Keratinocyte (primary cell): ENCODE measurements around the gene CMTR1. TPM values are rescaled to one million over a fixed set of nuclear protein-coding genes. Genes with fewer than 3 reads are reported as not detected.

ENCODE experiments used
- DNase-seq: peaks from one replicate; pipeline ENCODE4 v3.0.0-alpha.2; 2011; ENCODE audit warnings: low read depth, missing footprints, low spot score
- FAIRE-seq: peaks from 2 replicates; lab custom pipeline; 2011; peaks lifted over from hg19 to GRCh38; lab: Jason Lieb, UNC
- H2AFZ ChIP-seq: 2 replicates; pipeline ENCODE4 v1.6.0; 2012; ENCODE audit warnings: low read length, control low read depth, inconsistent platforms; ENCODE audit not compliant: control insufficient read depth
- H3K27ac ChIP-seq: 2 replicates; pipeline ENCODE4 v1.5.1; 2011; ENCODE audit warnings: low read length; ENCODE audit not compliant: control insufficient read depth, insufficient read depth
- H3K27me3 ChIP-seq: 3 replicates; pipeline ENCODE4 v1.6.0; 2011; ENCODE audit warnings: low read length; ENCODE audit not compliant: control insufficient read depth, insufficient read depth; ENCODE audit errors: extremely low read depth
- H3K36me3 ChIP-seq, 2 experiments: 2 replicates in 1 of 2; 3 replicates in 1 of 2; pipeline ENCODE4 v1.5.1; 2011; ENCODE audit warnings: low read length in 2 of 2, mild to moderate bottlenecking in 1 of 2; ENCODE audit not compliant: control insufficient read depth in 2 of 2, insufficient read depth in 2 of 2; ENCODE audit errors: extremely low read depth in 1 of 2
- H3K4me1 ChIP-seq: 3 replicates; pipeline ENCODE4 v1.5.1; 2011; ENCODE audit warnings: low read length; ENCODE audit not compliant: control insufficient read depth, insufficient read depth; ENCODE audit errors: extremely low read depth
- H3K4me2 ChIP-seq: 3 replicates; pipeline ENCODE4 v1.6.0; 2011; ENCODE audit warnings: low read depth, low read length; ENCODE audit not compliant: control insufficient read depth, insufficient read depth; ENCODE audit errors: extremely low read depth
- H3K4me3 ChIP-seq, 3 experiments: fragments of 200-600 bp in 1 of 3; sonication (generic) in 1 of 3; 2 replicates in 2 of 3; 3 replicates in 1 of 3; pipeline ENCODE4 v1.5.1; 2011 to 2016; ENCODE audit warnings: low read length in 3 of 3, mild to moderate bottlenecking in 3 of 3, control low read depth in 2 of 3, inconsistent platforms in 1 of 3, low read depth in 1 of 3, mixed read lengths in 1 of 3, mixed run types in 1 of 3, moderate library complexity in 1 of 3; ENCODE audit not compliant: control insufficient read depth in 2 of 3, insufficient read depth in 2 of 3; ENCODE audit errors: extremely low read depth in 1 of 3
- H3K79me2 ChIP-seq: 2 replicates; pipeline ENCODE4 v1.6.0; 2012; ENCODE audit warnings: low read length; ENCODE audit not compliant: control insufficient read depth, insufficient read depth
- H3K9ac ChIP-seq: 3 replicates; pipeline ENCODE4 v1.6.0; 2011; ENCODE audit warnings: low read length; ENCODE audit not compliant: control insufficient read depth, insufficient read depth; ENCODE audit errors: extremely low read depth
- H3K9me1 ChIP-seq: 3 replicates; pipeline ENCODE4 v1.6.0; 2011; ENCODE audit warnings: low read length; ENCODE audit not compliant: control insufficient read depth, insufficient read depth; ENCODE audit errors: extremely low read depth
- H3K9me3 ChIP-seq: 2 replicates; pipeline ENCODE4 v1.5.1; 2012; ENCODE audit warnings: low read depth, low read length; ENCODE audit not compliant: control insufficient read depth
- H4K20me1 ChIP-seq: 3 replicates; pipeline ENCODE4 v1.6.0; 2011; ENCODE audit warnings: low read length; ENCODE audit not compliant: control insufficient read depth, insufficient read depth; ENCODE audit errors: extremely low read depth
- CTCF ChIP-seq, 3 experiments: IDR thresholded peaks in 1 of 3; conservative IDR thresholded peaks in 1 of 3; optimal IDR thresholded peaks in 1 of 3; 2 replicates in 2 of 3; 3 replicates in 1 of 3; pipeline versions ENCODE3 to v1.5.1; 2011; ENCODE audit warnings: low read length in 3 of 3, mild to moderate bottlenecking in 3 of 3, moderate library complexity in 2 of 3, control low read depth in 1 of 3, inconsistent platforms in 1 of 3; ENCODE audit not compliant: insufficient read depth in 2 of 3; ENCODE audit errors: extremely low read depth in 1 of 3
- EZH2 ChIP-seq: IDR thresholded peaks from one replicate; pipeline ENCODE4 v1.6.1; 2012; ENCODE audit warnings: inconsistent platforms, mild to moderate bottlenecking, low read length, moderate library complexity
- dilution Hi-C: fragments of 300-500 bp; cut with MboI; formaldehyde crosslinking; loops from one replicate; pipeline ENCODE4 v1.7.0; 2020; ENCODE audit warnings: low sequenced_read_pairs; ENCODE audit not compliant: extremely low pct_ligation_motif_present
- polyA plus RNA-seq, 5 experiments: library from polyadenylated mRNA; depleted of rRNA in 3 of 5; stranded (reverse) in 3 of 5; stranded (forward) in 1 of 5; unstranded in 1 of 5; fragments of >200 nt; gene quantifications; 1 replicate in 1 of 5; 2 replicates in 3 of 5; 3 replicates in 1 of 5; pipeline versions ENCODE4 v1.2.1 to v1.2.3, GENCODE V29; 2011 to 2012; ENCODE audit warnings: missing spikeins in 2 of 5, low read depth in 1 of 5, low replicate concordance in 1 of 5

The CMTR1 gene
- polyA plus RNA-seq, 1 donor (not counting 4 experiments of a cell fraction or from before 2014, with no cell fraction given): 24.6 TPM

DNA sequence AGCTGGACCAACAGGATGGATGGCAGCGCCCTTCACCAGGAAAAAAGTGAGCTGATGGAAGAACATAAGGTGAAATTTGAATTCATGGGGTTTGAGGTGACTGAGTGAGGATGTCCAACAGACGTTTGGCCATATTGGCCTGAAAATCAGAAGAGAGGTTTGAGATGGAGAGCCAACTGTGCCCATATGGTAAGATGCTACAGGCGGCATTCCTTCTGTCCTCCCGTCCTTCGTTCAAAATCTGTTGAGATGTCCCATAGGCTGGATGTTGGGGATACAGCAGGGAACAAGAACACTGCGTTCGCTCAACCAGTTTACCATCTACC lies 468 bp upstream of the CMTR1 start:
- H3K4me3 ChIP-seq: peak overlapping the region; percentile 83 to 93 (median 88)
- peak overlapping the region; percentile 72 for H3K27ac ChIP-seq
- no peak for DNase-seq
- no peaks in the 10 kb centered on the region for H3K9me1 ChIP-seq
- peak overlapping the region; percentile 86 for H3K9ac ChIP-seq
- dilution Hi-C loops: no loop called here
- peaks cover 13% of the 10 kb centered on the region for H3K4me1 ChIP-seq
- H3K79me2 ChIP-seq: peaks cover 25% of the 10 kb centered on the region
- peaks cover 8 to 10% of the 10 kb centered on the region in 2 experiments for H3K36me3 ChIP-seq
- TF ChIP-seq EZH2 (no peak), CTCF (optimal IDR thresholded peaks at IDR 0.05 in 1 of 3, IDR thresholded peaks at IDR 0.05 in 1 of 3, conservative IDR thresholded peaks at IDR 0.05 in 1 of 3; ENCODE audit: extremely low read depth in 1 of 3, insufficient read depth in 2 of 3, low read length in 3 of 3) (no peak)
- H2AFZ ChIP-seq: peak overlapping the region; percentile 99
- H4K20me1 ChIP-seq: no peaks in the 10 kb centered on the region
- no peaks in the 10 kb centered on the region for H3K27me3 ChIP-seq
- H3K9me3 ChIP-seq: no peaks in the 10 kb centered on the region
- no peak for FAIRE-seq
- H3K4me2 ChIP-seq: peak overlapping the region; percentile 89

- Histone ChIP-seq H3K27me3 (no peaks in the 10 kb centered on the region), H3K4me3 (peak overlapping the region; percentile 83 to 93 (median 88)), H3K79me2 (peaks cover 25% of the 10 kb centered on the region), H3K36me3 (peaks cover 8 to 10% of the 10 kb centered on the region in 2 experiments), H3K9ac (peak overlapping the region; percentile 86), H3K9me3 (no peaks in the 10 kb centered on the region), H3K4me1 (peaks cover 13% of the 10 kb centered on the region), H3K27ac (peak overlapping the region; percentile 72), H2AFZ (peak overlapping the region; percentile 74), H4K20me1 (no peaks in the 10 kb centered on the region), H3K9me1 (no peaks in the 10 kb centered on the region), H3K4me2 (peak overlapping the region; percentile 93)
- dilution Hi-C loops: no loop called here
- FAIRE-seq (no peak), DNase-seq (no peak)
- TF ChIP-seq CTCF (optimal IDR thresholded peaks at IDR 0.05 in 1 of 3, IDR thresholded peaks at IDR 0.05 in 1 of 3, conservative IDR thresholded peaks at IDR 0.05 in 1 of 3; ENCODE audit: extremely low read depth in 1 of 3, insufficient read depth in 2 of 3, low read length in 3 of 3): no peak
- TF ChIP-seq EZH2: no peak
These were observed 743 bp downstream of the CMTR1 start for GRCh38 chr6:37433657-37434271.
